ENCODE data around the gene GAK. TPM values are rescaled to one million over a fixed set of nuclear protein-coding genes. Genes with fewer than 3 reads are reported as not detected.

Gene GAK
- total RNA-seq, 1 donor from 2014 or later: 89.1 TPM

- intact Hi-C loops (cut with DNase I): no loop called here
- H3K27me3 ChIP-seq: no peaks in the 10 kb centered on the region
- H3K36me3 ChIP-seq: peaks cover 0 to 74% of the 10 kb centered on the region in 2 donors
- no peak for DNase-seq (ENCODE audit: extremely low spot score in 2 of 2)
- TF ChIP-seq POLR2A (IDR thresholded peaks at IDR 0.05): no peak
- no peak overlapping the region for H3K27ac ChIP-seq
- no peaks in the 10 kb centered on the region for H3K9me3 ChIP-seq
- H3K4me3 ChIP-seq: no peak overlapping the region
- H3K4me1 ChIP-seq: no peaks in the 10 kb centered on the region
Measured at GRCh38 chr4:877502-877901, 54.6 kb downstream of the GAK start.

GRCh38 chr4:876780-877179 lies 55.3 kb downstream of the GAK start:
- Histone ChIP-seq H3K27ac (no peak overlapping the region), H3K9me3 (no peaks in the 10 kb centered on the region), H3K4me1 (no peaks in the 10 kb centered on the region), H3K36me3 (peaks cover 0 to 80% of the 10 kb centered on the region in 2 donors), H3K4me3 (no peak overlapping the region), H3K27me3 (no peaks in the 10 kb centered on the region)
- intact Hi-C loops (cut with DNase I): no loop called here
- TF ChIP-seq POLR2A (IDR thresholded peaks at IDR 0.05) (no peak), CTCF (IDR thresholded peaks at IDR 0.05) (no peak), POLR2AphosphoS5 (IDR thresholded peaks at IDR 0.05; ENCODE audit: insufficient read depth in 1 of 2, low read depth in 1 of 2) (no peak)
- DNase-seq (ENCODE audit: extremely low spot score in 2 of 2): no peak

GRCh38 chr4:875818-876423 lies 56.2 kb downstream of the GAK start:
- no peak for DNase-seq (ENCODE audit: extremely low spot score in 2 of 2)
- no peaks in the 10 kb centered on the region for H3K4me1 ChIP-seq
- no peak overlapping the region for H3K27ac ChIP-seq
- H3K4me3 ChIP-seq: no peak overlapping the region
- H3K9me3 ChIP-seq: no peaks in the 10 kb centered on the region
- intact Hi-C loops (cut with DNase I): no loop called here
- peaks cover 0 to 71% of the 10 kb centered on the region in 2 donors for H3K36me3 ChIP-seq
- TF ChIP-seq CTCF (IDR thresholded peaks at IDR 0.05) (no peak), POLR2AphosphoS5 (IDR thresholded peaks at IDR 0.05; ENCODE audit: insufficient read depth in 1 of 2, low read depth in 1 of 2) (no peak), POLR2A (IDR thresholded peaks at IDR 0.05) (no peak)
- no peaks in the 10 kb centered on the region for H3K27me3 ChIP-seq

GRCh38 chr4:874971-875817 lies 56.9 kb downstream of the GAK start:
- H3K27me3 ChIP-seq: no peaks in the 10 kb centered on the region
- DNase-seq (ENCODE audit: extremely low spot score in 2 of 2): no peak
- H3K9me3 ChIP-seq: no peaks in the 10 kb centered on the region
- H3K4me3 ChIP-seq: no peak overlapping the region
- TF ChIP-seq CTCF (IDR thresholded peaks at IDR 0.05): no peak
- no peak for TF ChIP-seq POLR2A (IDR thresholded peaks at IDR 0.05)
- no peak for TF ChIP-seq POLR2AphosphoS5 (IDR thresholded peaks at IDR 0.05; ENCODE audit: insufficient read depth in 1 of 2, low read depth in 1 of 2)
- intact Hi-C loops (cut with DNase I): no loop called here
- H3K36me3 ChIP-seq: peaks cover 0 to 70% of the 10 kb centered on the region in 2 donors
- H3K4me1 ChIP-seq: no peaks in the 10 kb centered on the region
- no peak overlapping the region for H3K27ac ChIP-seq

GRCh38 chr4:874056-874455 lies 58.1 kb downstream of the GAK start:
- Histone ChIP-seq H3K4me3 (no peak overlapping the region), H3K4me1 (no peaks in the 10 kb centered on the region), H3K36me3 (peaks cover 0 to 70% of the 10 kb centered on the region in 2 donors), H3K27me3 (no peaks in the 10 kb centered on the region), H3K9me3 (no peaks in the 10 kb centered on the region), H3K27ac (no peak overlapping the region)
- no peak for TF ChIP-seq CTCF (IDR thresholded peaks at IDR 0.05)
- TF ChIP-seq POLR2AphosphoS5 (IDR thresholded peaks at IDR 0.05; ENCODE audit: insufficient read depth in 1 of 2, low read depth in 1 of 2): no peak
- TF ChIP-seq POLR2A (IDR thresholded peaks at IDR 0.05): no peak
- intact Hi-C loops (cut with DNase I): no loop called here
- DNase-seq (ENCODE audit: extremely low spot score in 2 of 2): no peak

All from vagina (tissue), 2 donors.